Activated T-helper 2 cell treated with anti-CD3 and anti-CD28 coated beads, Interferon-gamma antibody, Interleukin-2, Interleukin-4, amounts not matched to agents 10 μg/mL and 5 μg/mL and 100 μg/mL, durations not matched to agents 14 hours and 24 hours and 36 hours (primary cell): ENCODE measurements around the gene RASSF7. TPM values are rescaled to one million over a fixed set of nuclear protein-coding genes. Genes with fewer than 3 reads are reported as not detected.

Experiments used
- DNase-seq: peaks from one replicate; pipeline ENCODE4 v3.0.0; 2021; ENCODE audit warnings: low spot score
- H3K27ac Mint-ChIP-seq: one replicate; pipeline ENCODE4 v1.8.0; 2021; ENCODE audit warnings: mixed read lengths
- H3K27me3 Mint-ChIP-seq: one replicate; pipeline ENCODE4 v1.8.0; 2021; ENCODE audit warnings: low read depth, mixed read lengths
- H3K36me3 Mint-ChIP-seq: one replicate; pipeline ENCODE4 v1.8.0; 2021; ENCODE audit warnings: low read depth, mixed read lengths
- H3K4me1 Mint-ChIP-seq: one replicate; pipeline ENCODE4 v1.8.0; 2021; ENCODE audit warnings: low read depth, mixed read lengths
- H3K4me3 Mint-ChIP-seq: one replicate; pipeline ENCODE4 v1.8.0; 2021; ENCODE audit warnings: low read depth, mild to moderate bottlenecking, moderate library complexity, mixed read lengths
- H3K9me3 Mint-ChIP-seq: one replicate; pipeline ENCODE4 v1.8.0; 2021; ENCODE audit warnings: mixed read lengths
- intact Hi-C: fragments of 100-400 bp; cut with micrococcal nuclease; formaldehyde crosslinking; loops from one replicate; pipeline ENCODE4 v1.15.1; 2023
- total RNA-seq: library from RNA; stranded (reverse); gene quantifications from 2 replicates; pipeline ENCODE4 v1.2.3, GENCODE V29; 2022

Gene RASSF7
- total RNA-seq, 1 donor from 2014 or later = 19.6 TPM

- peaks cover 73% of the 10 kb centered on the region for H3K36me3 Mint-ChIP-seq
- no peak overlapping the region for H3K27ac Mint-ChIP-seq
Observed at GRCh38 chr11:593347-593746, 32.6 kb downstream of the RASSF7 start.

GRCh38 chr11:595400-595799, 34.6 kb downstream of the RASSF7 start:
- Mint-ChIP-seq H3K36me3 (peaks cover 73% of the 10 kb centered on the region), H3K27ac (no peak overlapping the region)

More at GRCh38 chr11:593347-593746, 32.6 kb downstream of the RASSF7 start:
- no peaks in the 10 kb centered on the region for H3K4me1 Mint-ChIP-seq
- no peaks in the 10 kb centered on the region for H3K9me3 Mint-ChIP-seq
- no peaks in the 10 kb centered on the region for H3K27me3 Mint-ChIP-seq
- intact Hi-C loops = no loop called here
- no peak for DNase-seq
- no peak overlapping the region for H3K4me3 Mint-ChIP-seq

DNA sequence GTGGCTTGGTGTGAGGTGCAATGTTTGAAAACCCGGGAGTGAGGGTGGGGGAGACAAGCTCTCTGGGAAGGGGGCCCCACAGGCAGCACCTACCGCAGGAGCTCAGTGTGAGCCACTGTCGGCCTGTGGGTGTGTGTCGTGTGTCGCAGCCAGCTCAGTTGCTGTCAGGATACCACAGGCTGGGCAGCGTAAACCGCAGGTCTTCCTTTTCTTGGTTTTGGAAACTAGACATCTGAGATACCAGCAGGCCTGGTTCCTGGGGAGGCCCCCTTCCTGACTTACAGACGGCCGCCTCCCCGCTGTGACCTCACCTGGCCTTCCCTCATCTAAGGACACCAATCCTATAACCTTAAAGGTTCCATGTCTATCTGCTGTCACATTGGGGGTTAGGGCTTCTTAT, 35.6 kb downstream of the RASSF7 start:
- peaks cover 69% of the 10 kb centered on the region for H3K36me3 Mint-ChIP-seq
- no peak overlapping the region for H3K4me3 Mint-ChIP-seq
- H3K4me1 Mint-ChIP-seq = no peaks in the 10 kb centered on the region
- no peak for DNase-seq
- no peak overlapping the region for H3K27ac Mint-ChIP-seq
- intact Hi-C loops = no loop called here
- H3K27me3 Mint-ChIP-seq = no peaks in the 10 kb centered on the region
- H3K9me3 Mint-ChIP-seq = no peaks in the 10 kb centered on the region

More at GRCh38 chr11:595400-595799, 34.6 kb downstream of the RASSF7 start:
- intact Hi-C loops = no loop called here
- Mint-ChIP-seq H3K4me1 (no peaks in the 10 kb centered on the region), H3K9me3 (no peaks in the 10 kb centered on the region), H3K4me3 (no peak overlapping the region), H3K27me3 (no peaks in the 10 kb centered on the region)
- no peak for DNase-seq

DNA sequence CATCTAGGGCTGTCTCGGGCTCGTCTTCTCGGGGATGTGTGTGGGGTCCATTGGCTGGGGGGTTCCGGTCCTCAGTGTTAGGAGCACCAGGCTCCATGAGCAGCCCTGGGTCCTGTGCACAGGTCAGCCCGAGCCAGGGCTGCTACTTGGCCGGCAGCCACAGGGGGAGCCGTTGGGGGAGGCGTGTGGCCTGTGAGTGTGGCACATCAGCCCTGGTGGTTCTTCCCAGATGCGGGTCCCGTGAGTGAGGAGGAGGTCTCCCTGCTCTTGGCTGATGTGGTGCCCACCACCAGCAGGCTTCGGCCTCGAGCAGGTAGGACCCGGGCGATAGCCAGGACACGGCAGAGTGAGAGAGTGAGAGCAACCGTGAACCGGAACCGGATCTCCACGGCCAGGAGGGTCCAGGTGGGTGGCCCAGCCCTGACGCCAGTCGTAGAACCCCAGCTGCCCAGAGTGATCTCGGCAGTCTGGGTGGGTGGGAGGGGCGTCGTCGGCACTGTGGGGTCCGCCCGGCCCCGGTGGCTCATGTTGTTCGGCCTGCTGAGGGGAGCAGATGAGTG, 36.5 kb downstream of the RASSF7 start:
- intact Hi-C loops = no loop called here
- H3K4me1 Mint-ChIP-seq = no peaks in the 10 kb centered on the region
- H3K27ac Mint-ChIP-seq = no peak overlapping the region
- DNase-seq = no peak
- peaks cover 76% of the 10 kb centered on the region for H3K36me3 Mint-ChIP-seq
- no peaks in the 10 kb centered on the region for H3K9me3 Mint-ChIP-seq
- no peaks in the 10 kb centered on the region for H3K27me3 Mint-ChIP-seq
- no peak overlapping the region for H3K4me3 Mint-ChIP-seq

DNA sequence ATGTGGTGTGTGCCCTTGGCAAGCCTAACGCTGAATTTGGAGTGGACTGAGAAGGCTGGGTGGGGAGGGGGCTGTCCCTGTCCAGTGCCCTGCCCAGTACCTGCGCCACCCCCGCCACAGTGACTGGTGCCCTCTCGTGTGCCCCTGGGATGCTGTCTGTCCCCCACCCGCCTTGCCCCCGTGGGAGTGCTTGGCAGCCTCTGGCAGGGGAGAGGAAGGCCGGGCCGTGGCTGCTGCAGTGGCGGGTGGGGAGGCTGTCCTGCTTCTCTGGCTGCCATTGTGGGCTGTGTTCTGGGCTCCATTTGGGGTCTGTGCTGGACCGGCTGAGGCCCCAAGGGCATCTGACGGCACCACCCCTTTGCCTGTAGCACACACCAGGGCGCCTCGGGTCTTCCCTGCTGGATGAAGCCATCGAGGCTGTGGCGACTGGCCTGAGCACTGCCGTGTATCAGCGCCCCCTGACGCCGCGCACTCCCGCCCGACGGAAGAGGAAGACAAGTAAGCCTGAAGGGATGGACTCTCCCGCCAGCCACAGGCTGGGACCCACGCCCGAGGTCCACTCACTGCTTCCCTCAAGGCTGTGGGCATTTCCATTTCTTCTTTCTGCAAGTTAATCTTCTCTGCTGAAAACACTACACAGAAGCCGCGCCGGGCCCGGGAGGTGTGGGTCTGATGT, 37.4 kb downstream of the RASSF7 start:
- H3K4me3 Mint-ChIP-seq = no peak overlapping the region
- H3K27me3 Mint-ChIP-seq = no peaks in the 10 kb centered on the region
- H3K36me3 Mint-ChIP-seq = peaks cover 69% of the 10 kb centered on the region
- no peak for DNase-seq
- H3K9me3 Mint-ChIP-seq = no peaks in the 10 kb centered on the region
- no peaks in the 10 kb centered on the region for H3K4me1 Mint-ChIP-seq
- intact Hi-C loops = no loop called here
- H3K27ac Mint-ChIP-seq = no peak overlapping the region

GRCh38 chr11:601573-602245, 40.9 kb downstream of the RASSF7 start:
- no peaks in the 10 kb centered on the region for H3K27me3 Mint-ChIP-seq
- no peaks in the 10 kb centered on the region for H3K4me1 Mint-ChIP-seq
- no peak overlapping the region for H3K4me3 Mint-ChIP-seq
- peaks cover 59% of the 10 kb centered on the region for H3K36me3 Mint-ChIP-seq
- no peak overlapping the region for H3K27ac Mint-ChIP-seq
- H3K9me3 Mint-ChIP-seq = no peaks in the 10 kb centered on the region
- intact Hi-C loops = no loop called here
- DNase-seq = no peak

DNA sequence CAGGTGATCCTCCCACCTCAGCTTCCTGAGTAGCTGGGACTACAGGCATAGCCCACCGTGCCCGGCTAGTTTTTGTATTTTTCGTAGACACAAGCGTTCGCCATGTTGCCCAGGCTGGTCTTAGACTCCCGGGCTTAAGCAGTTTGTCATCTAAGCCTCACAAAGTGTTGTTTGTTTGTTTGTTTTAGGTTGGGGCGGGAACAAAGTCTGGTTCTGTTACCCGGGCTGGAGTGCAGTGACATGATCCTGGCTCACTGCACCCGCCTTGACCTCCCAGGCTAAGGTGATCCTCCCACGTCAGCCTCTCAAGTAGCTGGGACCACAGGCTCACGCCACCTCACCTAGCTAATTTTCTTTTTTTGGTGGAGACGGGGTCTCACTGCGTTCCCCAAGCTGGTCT, 42.4 kb downstream of the RASSF7 start:
- no peaks in the 10 kb centered on the region for H3K27me3 Mint-ChIP-seq
- no peak for DNase-seq
- H3K4me1 Mint-ChIP-seq = no peaks in the 10 kb centered on the region
- no peaks in the 10 kb centered on the region for H3K9me3 Mint-ChIP-seq
- H3K4me3 Mint-ChIP-seq = no peak overlapping the region
- intact Hi-C loops = no loop called here
- H3K27ac Mint-ChIP-seq = no peak overlapping the region
- peaks cover 64% of the 10 kb centered on the region for H3K36me3 Mint-ChIP-seq

DNA sequence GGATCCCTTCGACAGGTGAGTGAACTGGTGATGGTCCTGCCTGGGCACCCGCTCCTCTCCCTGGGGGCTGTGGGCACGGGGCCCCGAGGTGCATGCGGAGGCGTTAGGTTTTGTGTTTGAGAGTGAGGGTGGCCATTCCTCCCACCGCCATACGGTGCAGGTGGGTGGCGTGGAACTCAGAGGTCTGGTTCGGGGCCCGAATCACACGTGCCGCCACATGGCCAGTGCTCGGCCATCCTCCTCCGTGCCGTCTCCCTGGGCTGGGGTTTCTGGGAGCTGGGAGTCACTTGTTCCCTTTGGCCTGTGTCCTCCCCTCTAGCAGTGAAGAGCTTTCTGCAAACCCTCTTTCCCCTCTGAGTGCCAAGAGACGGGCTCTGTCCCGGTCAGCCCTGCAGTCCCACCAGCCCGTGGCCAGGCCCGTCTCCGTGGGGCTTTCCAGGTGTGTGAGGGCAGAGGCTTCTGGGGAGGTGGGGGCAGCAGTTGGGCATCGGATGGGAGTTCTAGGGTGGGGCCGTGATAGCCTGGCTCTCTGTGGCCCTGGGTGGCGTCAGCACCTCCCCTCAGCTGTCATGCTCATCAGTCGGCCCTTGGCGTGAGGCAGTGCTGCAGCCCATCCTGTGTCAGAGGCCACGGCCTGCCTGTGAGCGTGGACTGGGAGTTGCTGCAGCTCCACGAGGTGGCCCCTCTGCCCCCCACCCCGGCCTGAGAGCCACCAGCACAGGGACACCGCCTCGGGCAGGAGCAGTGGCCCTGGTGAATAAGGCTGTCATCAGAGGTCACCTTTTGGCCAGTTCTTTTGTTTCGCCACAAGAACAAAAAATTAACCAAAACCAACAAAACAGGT, 44.7 kb downstream of the RASSF7 start:
- Mint-ChIP-seq H3K27me3 (no peaks in the 10 kb centered on the region), H3K4me1 (no peaks in the 10 kb centered on the region), H3K36me3 (peaks cover 55% of the 10 kb centered on the region), H3K4me3 (no peak overlapping the region), H3K9me3 (no peaks in the 10 kb centered on the region), H3K27ac (no peak overlapping the region)
- no peak for DNase-seq
- intact Hi-C loops = no loop called here

GRCh38 chr11:606245-606644, 45.5 kb downstream of the RASSF7 start:
- Mint-ChIP-seq H3K27me3 (no peaks in the 10 kb centered on the region), H3K36me3 (peaks cover 60% of the 10 kb centered on the region), H3K27ac (no peak overlapping the region), H3K9me3 (no peaks in the 10 kb centered on the region), H3K4me3 (no peak overlapping the region), H3K4me1 (no peaks in the 10 kb centered on the region)
- DNase-seq = no peak
- intact Hi-C loops = no loop called here

DNA sequence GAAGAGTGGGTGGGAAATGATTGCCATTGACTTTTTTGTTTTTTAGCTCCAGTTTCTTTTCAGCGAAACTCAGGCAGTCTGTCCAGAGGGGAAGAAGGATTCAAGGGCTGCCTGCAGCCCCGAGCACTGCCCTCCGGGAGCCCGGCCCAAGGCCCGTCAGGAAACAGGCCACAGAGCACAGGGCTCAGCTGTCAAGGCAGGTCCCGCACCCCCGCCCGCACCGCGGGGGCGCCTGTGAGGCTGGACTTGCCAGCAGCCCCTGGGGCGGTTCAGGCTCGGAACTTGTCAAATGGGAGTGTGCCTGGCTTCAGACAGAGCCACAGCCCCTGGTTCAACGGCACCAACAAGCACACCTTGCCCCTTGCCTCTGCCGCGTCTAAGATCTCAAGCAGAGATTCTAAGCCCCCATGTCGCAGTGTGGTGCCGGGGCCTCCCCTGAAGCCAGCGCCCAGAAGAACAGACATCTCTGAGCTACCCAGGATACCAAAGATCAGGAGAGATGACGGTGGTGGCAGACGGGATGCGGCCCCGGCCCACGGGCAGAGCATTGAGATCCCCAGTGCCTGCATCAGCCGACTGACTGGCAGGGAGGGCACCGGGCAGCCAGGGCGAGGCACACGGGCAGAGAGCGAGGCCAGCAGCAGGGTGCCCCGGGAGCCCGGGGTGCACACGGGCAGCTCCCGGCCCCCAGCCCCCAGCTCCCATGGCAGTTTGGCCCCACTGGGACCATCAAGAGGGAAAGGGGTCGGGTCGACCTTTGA, 46.4 kb downstream of the RASSF7 start:
- Mint-ChIP-seq H3K27me3 (no peaks in the 10 kb centered on the region), H3K36me3 (peaks cover 60% of the 10 kb centered on the region), H3K27ac (no peak overlapping the region), H3K9me3 (no peaks in the 10 kb centered on the region), H3K4me3 (no peak overlapping the region), H3K4me1 (no peaks in the 10 kb centered on the region)
- intact Hi-C loops = no loop called here
- no peak for DNase-seq

- no peaks in the 10 kb centered on the region for H3K27me3 Mint-ChIP-seq
- H3K27ac Mint-ChIP-seq = no peak overlapping the region
- no peaks in the 10 kb centered on the region for H3K4me1 Mint-ChIP-seq
- intact Hi-C loops = no loop called here
- no peak for DNase-seq
- no peaks in the 10 kb centered on the region for H3K9me3 Mint-ChIP-seq
- H3K4me3 Mint-ChIP-seq = no peak overlapping the region
- peaks cover 61% of the 10 kb centered on the region for H3K36me3 Mint-ChIP-seq
Observed at GRCh38 chr11:607971-608659, 47.3 kb downstream of the RASSF7 start.

DNA sequence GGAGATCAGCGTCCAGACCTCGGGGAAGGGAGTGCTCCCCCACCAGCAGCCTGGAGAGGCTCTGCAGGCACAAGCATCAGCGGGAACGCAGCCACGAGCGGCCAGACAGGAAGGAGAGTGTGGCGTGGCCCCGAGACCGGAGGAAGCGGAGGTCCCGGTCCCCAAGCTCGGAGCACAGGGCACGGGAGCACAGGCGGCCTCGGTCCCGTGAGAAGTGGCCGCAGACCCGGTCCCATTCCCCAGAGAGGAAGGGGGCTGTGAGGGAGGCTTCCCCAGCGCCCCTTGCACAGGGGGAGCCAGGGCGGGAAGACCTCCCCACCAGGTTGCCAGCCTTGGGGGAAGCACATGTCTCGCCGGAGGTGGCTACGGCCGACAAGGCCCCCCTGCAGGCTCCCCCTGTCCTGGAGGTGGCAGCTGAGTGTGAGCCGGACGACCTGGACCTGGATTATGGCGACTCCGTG, 48.1 kb downstream of the RASSF7 start:
- Mint-ChIP-seq H3K36me3 (peaks cover 60% of the 10 kb centered on the region), H3K27ac (no peak overlapping the region), H3K4me3 (no peak overlapping the region), H3K4me1 (no peaks in the 10 kb centered on the region), H3K9me3 (no peaks in the 10 kb centered on the region), H3K27me3 (no peaks in the 10 kb centered on the region)
- intact Hi-C loops = no loop called here
- no peak for DNase-seq
